ENCODE data around the gene CYP3A7.
"Not testable (repeated sequence)": the region's sequence is repeated elsewhere in the genome, so short reads cannot be mapped to it uniquely, and the experiment has no call there.

CYP3A7 gene

DNA sequence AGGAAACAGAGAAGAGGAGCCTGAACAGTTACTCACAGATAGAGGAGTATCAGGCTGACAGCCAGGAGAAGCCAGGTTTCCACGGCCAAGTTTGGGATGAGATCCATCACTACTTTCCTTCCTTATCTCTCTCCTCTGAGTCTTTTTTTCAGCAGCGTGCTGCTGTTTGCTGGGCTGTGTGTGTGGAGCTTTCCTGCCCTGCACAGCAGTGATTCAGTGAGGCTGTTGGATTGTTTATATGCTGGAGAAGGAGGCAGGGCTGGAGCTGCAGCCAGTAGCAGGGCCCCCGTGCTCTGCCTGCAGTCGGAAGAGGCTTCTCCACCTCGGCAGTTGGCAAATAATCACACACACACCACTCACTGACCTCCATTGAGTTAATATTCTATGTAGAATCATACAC is at the start of gene CYP3A7:
CYP3A7 (minus strand) TSS at position 210 of the 400 bp plus-strand sequence; CDS start at position 107, 103 bp downstream.
- CTCF ChIA-PET = no interaction called here
- no peak for TF ChIP-seq FOXA1 (IDR thresholded peaks at IDR 0.05)
- TF ChIP-seq CTBP1 (IDR thresholded peaks at IDR 0.05; ENCODE audit: borderline replicate concordance) = no peak
- no peak for TF ChIP-seq L3MBTL2 (conservative IDR thresholded peaks at IDR 0.05)
- TF ChIP-seq FOXM1 (IDR thresholded peaks at IDR 0.05; ENCODE audit: borderline replicate concordance) = no peak
- TF ChIP-seq, protein P1, sequence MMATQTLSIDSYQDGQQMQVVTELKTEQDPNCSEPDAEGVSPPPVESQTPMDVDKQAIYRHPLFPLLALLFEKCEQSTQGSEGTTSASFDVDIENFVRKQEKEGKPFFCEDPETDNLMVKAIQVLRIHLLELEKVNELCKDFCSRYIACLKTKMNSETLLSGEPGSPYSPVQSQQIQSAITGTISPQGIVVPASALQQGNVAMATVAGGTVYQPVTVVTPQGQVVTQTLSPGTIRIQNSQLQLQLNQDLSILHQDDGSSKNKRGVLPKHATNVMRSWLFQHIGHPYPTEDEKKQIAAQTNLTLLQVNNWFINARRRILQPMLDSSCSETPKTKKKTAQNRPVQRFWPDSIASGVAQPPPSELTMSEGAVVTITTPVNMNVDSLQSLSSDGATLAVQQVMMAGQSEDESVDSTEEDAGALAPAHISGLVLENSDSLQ (IDR thresholded peaks at IDR 0.05) = no peak
- no peak for TF ChIP-seq HDGF (IDR thresholded peaks at IDR 0.05; ENCODE audit: borderline replicate concordance)
- no peak for TF ChIP-seq ZNF384 (IDR thresholded peaks at IDR 0.05)
- no peak for TF ChIP-seq TARDBP (IDR thresholded peaks at IDR 0.05)
- no peak for TF ChIP-seq SUZ12 (IDR thresholded peaks at IDR 0.05)
- no peak for TF ChIP-seq ARNT (IDR thresholded peaks at IDR 0.05)
- no peak for TF ChIP-seq BHLHE40 (IDR thresholded peaks at IDR 0.05; ENCODE audit: borderline replicate concordance)
- POLR2A ChIA-PET = no interaction called here
- DNase-seq (ENCODE audit: extremely low spot score) = no peak

DNA sequence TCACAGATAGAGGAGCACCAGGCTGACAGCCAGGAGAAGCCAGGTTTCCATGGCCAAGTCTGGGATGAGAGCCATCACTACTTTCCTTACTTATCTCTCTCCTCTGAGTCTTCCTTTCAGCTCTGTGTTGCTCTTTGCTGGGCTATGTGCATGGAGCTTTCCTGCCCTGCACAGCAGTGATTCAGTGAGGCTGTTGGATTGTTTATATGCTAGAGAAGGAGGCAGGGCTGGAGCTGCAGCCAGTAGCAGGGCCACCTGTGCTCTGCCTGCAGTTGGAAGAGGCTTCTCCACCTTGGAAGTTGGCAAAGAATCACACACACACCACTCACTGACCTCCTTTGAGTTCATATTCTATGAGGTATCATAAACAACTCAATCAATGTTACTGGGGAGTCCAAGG is 49.0 kb upstream of the CYP3A7 start, which contains the start of gene CYP3A4:
CYP3A4 (minus strand) TSS at position 178 of the 400 bp plus-strand sequence; CDS start at position 75, 103 bp downstream.
- ChIA-PET CTCF (no interaction called here), POLR2A (no interaction called here)

GRCh38 chr7:99782012-99782953 is 47.3 kb upstream of the CYP3A7 start:
- POLR2A ChIA-PET = no interaction called here
- CTCF ChIA-PET = no interaction called here
- DNase-seq (ENCODE audit: extremely low spot score) = no peak
- TF ChIP-seq BHLHE40 (IDR thresholded peaks at IDR 0.05; ENCODE audit: borderline replicate concordance) (no peak), ARNT (IDR thresholded peaks at IDR 0.05) (no peak), ZNF384 (IDR thresholded peaks at IDR 0.05) (no peak), TARDBP (IDR thresholded peaks at IDR 0.05) (no peak), SP1 (IDR thresholded peaks at IDR 0.05) (no peak), FOXK2 (IDR thresholded peaks at IDR 0.05) (no peak), SUZ12 (IDR thresholded peaks at IDR 0.05) (no peak), CTBP1 (IDR thresholded peaks at IDR 0.05; ENCODE audit: borderline replicate concordance) (no peak), LEF1 (IDR thresholded peaks at IDR 0.05; ENCODE audit: borderline replicate concordance) (no peak), FOXA1 (IDR thresholded peaks at IDR 0.05) (no peak), ELF4 (IDR thresholded peaks at IDR 0.05) (no peak), L3MBTL2 (conservative IDR thresholded peaks at IDR 0.05) (no peak), HDGF (IDR thresholded peaks at IDR 0.05; ENCODE audit: borderline replicate concordance) (no peak), NFRKB (IDR thresholded peaks at IDR 0.05) (no peak), FOXM1 (IDR thresholded peaks at IDR 0.05; ENCODE audit: borderline replicate concordance) (no peak)
- TF ChIP-seq, protein P1 (IDR thresholded peaks at IDR 0.05) = no peak

More for the DNA sequence above, 49.0 kb upstream of the CYP3A7 start, which contains the start of gene CYP3A4:
- TF ChIP-seq, protein P1 (IDR thresholded peaks at IDR 0.05) = no peak
- no peak for TF ChIP-seq FOXK2 (IDR thresholded peaks at IDR 0.05)
- TF ChIP-seq TARDBP (IDR thresholded peaks at IDR 0.05) = no peak
- TF ChIP-seq ZNF384 (IDR thresholded peaks at IDR 0.05) = no peak
- no peak for TF ChIP-seq BHLHE40 (IDR thresholded peaks at IDR 0.05; ENCODE audit: borderline replicate concordance)
- no peak for TF ChIP-seq NFRKB (IDR thresholded peaks at IDR 0.05)
- no peak for TF ChIP-seq FOXM1 (IDR thresholded peaks at IDR 0.05; ENCODE audit: borderline replicate concordance)
- DNase-seq (ENCODE audit: extremely low spot score) = no peak

DNA sequence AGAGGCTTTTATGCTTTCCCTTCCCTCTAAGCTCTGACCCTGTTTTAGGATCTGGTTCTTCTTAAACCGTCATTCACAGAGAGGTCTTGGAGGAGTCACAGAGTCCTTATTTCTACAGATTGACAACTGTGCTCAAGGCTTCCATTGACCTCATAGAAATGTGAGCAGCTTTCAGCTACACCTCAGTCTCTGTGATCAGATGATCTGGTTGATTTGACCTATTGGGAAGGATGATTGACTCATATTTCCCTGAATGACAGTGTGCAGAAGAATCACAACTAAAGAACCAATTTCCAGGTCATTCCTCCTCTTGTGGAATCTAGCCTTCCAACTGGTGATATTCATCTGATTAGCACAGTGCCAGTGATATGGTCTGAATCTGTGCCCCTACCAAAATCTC is 45.6 kb upstream of the CYP3A7 start:
- ChIA-PET POLR2A (no interaction called here), CTCF (no interaction called here)
- TF ChIP-seq ZNF384 (IDR thresholded peaks at IDR 0.05) = no peak
- TF ChIP-seq TARDBP (IDR thresholded peaks at IDR 0.05) = no peak
- no peak for TF ChIP-seq FOXK2 (IDR thresholded peaks at IDR 0.05)
- no peak for TF ChIP-seq HDGF (IDR thresholded peaks at IDR 0.05; ENCODE audit: borderline replicate concordance)
- no peak for TF ChIP-seq ELF4 (IDR thresholded peaks at IDR 0.05)
- no peak for TF ChIP-seq CTBP1 (IDR thresholded peaks at IDR 0.05; ENCODE audit: borderline replicate concordance)
- no peak for TF ChIP-seq L3MBTL2 (conservative IDR thresholded peaks at IDR 0.05)
- TF ChIP-seq FOXM1 (IDR thresholded peaks at IDR 0.05; ENCODE audit: borderline replicate concordance) = no peak
- no peak for DNase-seq (ENCODE audit: extremely low spot score)

GRCh38 chr7:99779949-99780348 is 45.0 kb upstream of the CYP3A7 start:
- TF ChIP-seq ELF4 (IDR thresholded peaks at IDR 0.05) = no peak
- no peak for TF ChIP-seq NFRKB (IDR thresholded peaks at IDR 0.05)
- TF ChIP-seq L3MBTL2 (conservative IDR thresholded peaks at IDR 0.05) = no peak
- no peak for TF ChIP-seq ZNF384 (IDR thresholded peaks at IDR 0.05)
- no peak for TF ChIP-seq FOXA1 (IDR thresholded peaks at IDR 0.05)
- no peak for TF ChIP-seq BHLHE40 (IDR thresholded peaks at IDR 0.05; ENCODE audit: borderline replicate concordance)
- no peak for TF ChIP-seq LEF1 (IDR thresholded peaks at IDR 0.05; ENCODE audit: borderline replicate concordance)
- TF ChIP-seq ARNT (IDR thresholded peaks at IDR 0.05) = no peak
- TF ChIP-seq FOXK2 (IDR thresholded peaks at IDR 0.05) = no peak
- TF ChIP-seq HDGF (IDR thresholded peaks at IDR 0.05; ENCODE audit: borderline replicate concordance) = no peak
- no peak for DNase-seq (ENCODE audit: extremely low spot score)
- ChIA-PET POLR2A (no interaction called here), CTCF (no interaction called here)

GRCh38 chr7:99778880-99779279 is 43.9 kb upstream of the CYP3A7 start:
- CTCF ChIA-PET = no interaction called here
- TF ChIP-seq ELF4 (IDR thresholded peaks at IDR 0.05) (no peak), SUZ12 (IDR thresholded peaks at IDR 0.05) (no peak), HDGF (IDR thresholded peaks at IDR 0.05; ENCODE audit: borderline replicate concordance) (no peak), FOXM1 (IDR thresholded peaks at IDR 0.05; ENCODE audit: borderline replicate concordance) (no peak), CTBP1 (IDR thresholded peaks at IDR 0.05; ENCODE audit: borderline replicate concordance) (no peak), LEF1 (IDR thresholded peaks at IDR 0.05; ENCODE audit: borderline replicate concordance) (no peak), ARNT (IDR thresholded peaks at IDR 0.05) (no peak), L3MBTL2 (conservative IDR thresholded peaks at IDR 0.05) (no peak), FOXK2 (IDR thresholded peaks at IDR 0.05) (no peak), NFRKB (IDR thresholded peaks at IDR 0.05) (no peak)
- DNase-seq (ENCODE audit: extremely low spot score) = no peak
- POLR2A ChIA-PET = no interaction called here

GRCh38 chr7:99773395-99773794 is 38.4 kb upstream of the CYP3A7 start:
- CTCF ChIA-PET = interaction anchor here (0.6 kb wide), 1 partner anchor 104 kb away, joined by 4 read pairs; no protein-coding TSS in a partner anchor
- POLR2A ChIA-PET; DNase-seq (ENCODE audit: extremely low spot score): not testable (repeated sequence)

Measured in HEK293T (cell line).